Cardiac muscle cell (in vitro differentiated cells and primary cell): ENCODE data around the gene PTPA. TPM values are rescaled to one million over a fixed set of nuclear protein-coding genes. Genes with fewer than 3 reads are reported as not detected.

Experiments used
- DNase-seq, 2 donors: peaks; one replicate each; pipeline versions ENCODE4 v3.0.0 to v3.0.0-alpha.2; 2010 to 2017; ENCODE audit warnings: low read depth in 1 of 2, low spot score in 1 of 2
- H3K27ac ChIP-seq: fragments of 200-600 bp; sonication (generic); 2 replicates; pipeline ENCODE4 v1.5.1; 2016
- H3K27me3 ChIP-seq: fragments of 200-600 bp; sonication (generic); 2 replicates; pipeline ENCODE4 v1.6.0; 2016; ENCODE audit warnings: control low read depth
- H3K36me3 ChIP-seq: fragments of 200-600 bp; sonication (generic); 2 replicates; pipeline ENCODE4 v1.5.1; 2016; ENCODE audit warnings: control low read depth
- H3K4me1 ChIP-seq: fragments of 200-600 bp; sonication (generic); 2 replicates; pipeline ENCODE4 v1.8.1; 2017; ENCODE audit warnings: low read depth, mild to moderate bottlenecking, mixed run types
- H3K4me3 ChIP-seq: fragments of 200-600 bp; sonication (generic); 2 replicates; pipeline ENCODE4 v1.5.1; 2016; ENCODE audit warnings: mild to moderate bottlenecking
- H3K9me3 ChIP-seq: fragments of 200-600 bp; sonication (generic); 2 replicates; pipeline ENCODE4 v1.5.1; 2017; ENCODE audit warnings: low read depth, mild to moderate bottlenecking, control low read depth
- CTCF ChIP-seq: IDR thresholded peaks from 2 replicates; pipeline ENCODE4 v1.5.1; 2012; ENCODE audit warnings: low read depth, mild to moderate bottlenecking, low read length
- polyA plus RNA-seq: library from polyadenylated mRNA; unstranded; fragments of >200 nt; fragmentation: Nextera tagmentation; extraction: Ambion mirVana; gene quantifications from 2 replicates; pipeline ENCODE4 v1.2.1, GENCODE V29; 2016
- total RNA-seq: library from RNA; depleted of rRNA; stranded (reverse); fragments of >200 nt; gene quantifications from 2 replicates; pipeline ENCODE4 v1.2.3, GENCODE V29; 2016

Gene PTPA
- total and polyA plus RNA-seq, 2 experiments from 2014 or later: 144 to 197 TPM

- no peaks in the 10 kb centered on the region for H3K9me3 ChIP-seq
- no peaks in the 10 kb centered on the region for H3K27me3 ChIP-seq
- peaks cover 7% of the 10 kb centered on the region for H3K36me3 ChIP-seq
- peak; percentile 99 for TF ChIP-seq CTCF
- H3K4me3 ChIP-seq: no peak overlapping the region
- H3K27ac ChIP-seq: peak overlapping the region; percentile 6
- peaks cover 9% of the 10 kb centered on the region for H3K4me1 ChIP-seq
- peak; percentile 72 to 75 for DNase-seq
These were observed 20.3 kb downstream of the PTPA start for GRCh38 chr9:129131300-129132145.

GRCh38 chr9:129133082-129133481 lies 21.9 kb downstream of the PTPA start:
- DNase-seq: no peak
- peaks cover 3% of the 10 kb centered on the region for H3K4me1 ChIP-seq
- no peak for TF ChIP-seq CTCF
- H3K27ac ChIP-seq: peak overlapping the region; percentile 44
- no peak overlapping the region for H3K4me3 ChIP-seq
- peaks cover 2% of the 10 kb centered on the region for H3K36me3 ChIP-seq
- no peaks in the 10 kb centered on the region for H3K27me3 ChIP-seq
- no peaks in the 10 kb centered on the region for H3K9me3 ChIP-seq

DNA sequence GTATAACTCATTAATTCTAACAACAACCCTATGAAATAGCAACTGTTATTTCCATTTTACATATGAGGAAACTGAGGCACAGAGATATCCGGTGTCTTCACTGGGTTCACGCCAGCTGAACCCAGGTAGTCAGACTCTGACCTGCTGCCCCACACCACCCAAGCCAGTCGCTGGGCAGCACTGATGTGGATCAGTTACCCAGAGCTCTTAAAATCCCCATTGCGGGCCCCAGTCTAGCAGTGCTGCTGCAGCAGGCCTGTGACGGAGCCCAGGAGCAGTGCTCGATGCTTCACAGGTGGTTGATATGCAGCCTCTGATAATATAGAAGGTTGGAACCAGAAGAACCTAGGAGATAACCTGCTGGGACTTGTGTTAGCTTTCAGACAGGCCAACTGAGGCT lies 24.3 kb downstream of the PTPA start:
- H3K36me3 ChIP-seq: peaks cover 1% of the 10 kb centered on the region

GRCh38 chr9:129136446-129137035 lies 25.3 kb downstream of the PTPA start:
- Histone ChIP-seq H3K4me1 (peaks cover 22% of the 10 kb centered on the region), H3K4me3 (no peak overlapping the region), H3K36me3 (no peaks in the 10 kb centered on the region), H3K9me3 (no peaks in the 10 kb centered on the region), H3K27ac (peak overlapping the region; percentile 99), H3K27me3 (no peaks in the 10 kb centered on the region)
- no peak for TF ChIP-seq CTCF
- DNase-seq: no peak

More for the DNA sequence above, 24.3 kb downstream of the PTPA start:
- Histone ChIP-seq H3K4me3 (no peak overlapping the region), H3K27ac (no peak overlapping the region), H3K9me3 (no peaks in the 10 kb centered on the region), H3K4me1 (peaks cover 17% of the 10 kb centered on the region), H3K27me3 (no peaks in the 10 kb centered on the region)
- no peak for DNase-seq
- TF ChIP-seq CTCF: no peak

- peaks cover 2% of the 10 kb centered on the region for H3K36me3 ChIP-seq
- peaks cover 32% of the 10 kb centered on the region for H3K4me1 ChIP-seq
- H3K27me3 ChIP-seq: no peaks in the 10 kb centered on the region
- no peak for DNase-seq
- no peaks in the 10 kb centered on the region for H3K9me3 ChIP-seq
- H3K27ac ChIP-seq: peak overlapping the region; percentile 99
- H3K4me3 ChIP-seq: no peak overlapping the region
- TF ChIP-seq CTCF: no peak
These were observed 26.3 kb downstream of the PTPA start for GRCh38 chr9:129137292-129138143.
